Activated CD8-positive, alpha-beta memory T cell treated with anti-CD3 and anti-CD28 coated beads, Interleukin-2, amount 50 U/mL, for 4 hours (primary cell): ENCODE results near the gene TGFB3.
"Not testable (repeated sequence)": the region's sequence is repeated elsewhere in the genome, so short reads cannot be mapped to it uniquely, and the experiment has no call there.

Experiments
- DNase-seq: peaks from one replicate; pipeline ENCODE4 v3.0.0-alpha.2; 2020

Gene TGFB3

GRCh38 chr14:75981426-75982265, at the start of gene TGFB3:
Gene TGFB3 (minus strand): TSS chr14:75981995. CDS start chr14:75980893, 1,102 bp downstream.
- DNase-seq: peak; percentile 64

DNA sequence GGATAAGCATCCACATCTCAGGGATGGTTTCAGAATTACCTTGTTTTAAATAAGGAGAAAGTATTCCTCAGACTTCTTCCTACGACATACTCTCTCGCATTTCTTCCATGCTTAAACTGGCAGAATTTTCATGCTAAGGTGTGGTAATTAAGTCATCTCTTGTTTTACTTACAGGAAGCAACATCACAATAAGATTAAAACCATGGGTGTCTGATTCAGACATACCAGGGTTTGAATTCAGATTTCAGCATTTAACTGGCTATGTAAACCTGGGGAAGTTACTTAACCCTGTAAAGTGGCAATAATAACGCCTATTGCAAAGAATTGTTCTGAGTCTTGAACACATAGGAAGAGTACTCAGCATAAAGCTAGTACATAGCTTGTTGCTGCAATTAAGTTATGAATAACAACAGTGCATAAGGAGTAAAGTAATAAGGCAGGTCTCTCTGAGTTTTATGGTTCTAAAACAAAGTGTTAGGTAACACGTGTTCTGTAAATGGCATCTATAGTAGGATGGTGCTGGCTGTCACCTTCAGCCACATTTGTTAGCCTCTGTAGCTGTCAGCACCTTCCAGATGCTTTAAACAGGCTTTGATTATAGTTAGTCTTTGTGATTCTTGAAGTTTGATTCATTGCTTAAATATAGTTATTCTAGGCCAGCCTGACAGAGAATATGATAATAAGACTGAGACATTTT, 42.6 kb upstream of the TGFB3 start:
- no peak for DNase-seq

GRCh38 chr14:76023757-76024156, 42.0 kb upstream of the TGFB3 start:
- DNase-seq: no peak

- DNase-seq: no peak
Measured at GRCh38 chr14:76022991-76023390, 41.2 kb upstream of the TGFB3 start.

DNA sequence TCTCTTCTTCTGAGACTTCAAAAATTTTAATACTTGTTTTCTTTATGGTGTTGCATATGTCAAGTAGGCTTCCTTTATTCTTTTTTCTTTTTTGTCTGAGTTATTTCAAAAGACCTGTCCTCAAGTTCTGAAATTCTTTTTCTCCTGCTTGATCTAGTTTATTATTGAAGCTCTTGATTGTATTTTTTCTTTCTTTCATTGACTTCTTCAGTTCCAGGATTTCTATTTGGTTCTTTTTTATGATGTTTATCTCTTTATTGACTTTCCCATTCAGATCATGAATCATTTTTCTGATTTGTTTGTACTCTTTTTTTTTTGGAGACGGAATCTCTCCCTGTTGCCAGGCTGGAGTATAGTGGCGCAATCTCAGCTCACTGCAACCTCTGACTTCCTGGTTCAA, 37.9 kb upstream of the TGFB3 start:
- DNase-seq: no peak

- no peak for DNase-seq
Measured at GRCh38 chr14:76015668-76016067, 33.9 kb upstream of the TGFB3 start.

GRCh38 chr14:76015191-76015590, 33.4 kb upstream of the TGFB3 start:
- DNase-seq: no peak

- no peak for DNase-seq
Measured at GRCh38 chr14:76012354-76012753, 30.6 kb upstream of the TGFB3 start.

- no peak for DNase-seq
Measured at GRCh38 chr14:76011930-76012329, 30.1 kb upstream of the TGFB3 start.

DNA sequence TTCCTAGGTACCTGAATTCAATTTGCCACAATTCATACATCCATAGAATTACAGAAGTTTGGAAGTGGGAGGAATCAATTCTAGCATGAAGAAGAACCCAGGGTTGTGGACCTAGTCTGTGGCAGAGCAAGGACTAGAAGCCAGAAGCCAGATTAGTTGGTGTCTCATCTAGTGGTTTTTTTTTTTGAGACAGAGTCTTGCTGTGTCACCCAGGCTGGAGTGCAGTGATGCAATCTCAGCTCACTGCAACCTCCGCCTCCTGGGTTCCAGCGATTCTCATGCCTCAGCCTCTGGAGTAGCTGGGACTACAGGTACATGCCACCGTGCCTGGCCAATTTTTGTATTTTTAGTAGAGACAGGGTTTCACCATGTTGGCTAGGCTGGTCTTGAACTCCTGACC, 27.8 kb upstream of the TGFB3 start:
- DNase-seq: not testable (repeated sequence)

- DNase-seq: no peak
Measured at GRCh38 chr14:76007852-76008251, 26.1 kb upstream of the TGFB3 start.

GRCh38 chr14:76007379-76007778, 25.6 kb upstream of the TGFB3 start:
- DNase-seq: no peak

DNA sequence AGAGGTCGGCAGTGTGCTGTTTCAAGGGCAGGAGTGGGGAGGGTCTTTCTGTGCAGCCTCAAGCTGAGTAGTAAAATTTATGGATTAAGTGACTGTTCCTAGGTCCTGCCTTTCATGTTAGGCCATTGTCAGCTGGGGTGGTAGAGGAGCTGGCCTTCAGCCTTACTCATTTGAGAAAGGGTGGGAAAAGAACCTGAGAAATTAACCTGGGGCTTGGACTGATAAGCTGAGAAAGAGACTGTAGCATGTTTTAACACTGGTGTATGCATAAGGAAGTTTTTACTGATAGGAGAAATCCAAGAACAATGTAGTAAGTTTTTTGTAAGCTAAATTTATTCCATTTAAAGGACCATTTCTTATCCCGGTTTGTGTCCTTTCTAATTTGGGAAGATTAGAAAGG, 24.5 kb upstream of the TGFB3 start:
- DNase-seq: no peak

DNA sequence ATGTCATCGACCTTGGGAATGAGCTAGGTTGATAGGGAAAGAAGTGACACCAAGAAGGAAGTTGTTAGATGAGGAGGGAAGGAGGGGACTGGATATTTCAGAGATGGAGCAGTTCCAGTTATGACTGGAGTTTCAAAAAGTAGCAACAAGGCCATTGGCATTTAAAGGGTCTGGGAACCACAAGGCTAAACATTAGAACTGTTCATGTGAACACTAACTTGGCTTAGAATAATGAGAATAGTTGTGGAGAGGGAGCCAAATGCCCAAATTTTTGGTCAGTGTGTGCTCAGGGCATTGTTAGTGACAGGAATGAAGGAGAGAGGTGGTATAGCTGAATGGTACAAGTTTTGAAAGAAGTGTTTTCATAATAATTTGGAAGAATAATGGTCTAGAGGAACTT, 20.6 kb upstream of the TGFB3 start:
- no peak for DNase-seq

- DNase-seq: no peak
Measured at GRCh38 chr14:75999511-76000190, 17.9 kb upstream of the TGFB3 start.

- DNase-seq: no peak
Measured at GRCh38 chr14:75996488-75996887, 14.7 kb upstream of the TGFB3 start.

- DNase-seq: no peak
Measured at GRCh38 chr14:75995372-75996041, 13.7 kb upstream of the TGFB3 start.

GRCh38 chr14:75993567-75994041, 11.8 kb upstream of the TGFB3 start:
- DNase-seq: no peak

GRCh38 chr14:75991753-75992152, 10.0 kb upstream of the TGFB3 start:
- no peak for DNase-seq

DNA sequence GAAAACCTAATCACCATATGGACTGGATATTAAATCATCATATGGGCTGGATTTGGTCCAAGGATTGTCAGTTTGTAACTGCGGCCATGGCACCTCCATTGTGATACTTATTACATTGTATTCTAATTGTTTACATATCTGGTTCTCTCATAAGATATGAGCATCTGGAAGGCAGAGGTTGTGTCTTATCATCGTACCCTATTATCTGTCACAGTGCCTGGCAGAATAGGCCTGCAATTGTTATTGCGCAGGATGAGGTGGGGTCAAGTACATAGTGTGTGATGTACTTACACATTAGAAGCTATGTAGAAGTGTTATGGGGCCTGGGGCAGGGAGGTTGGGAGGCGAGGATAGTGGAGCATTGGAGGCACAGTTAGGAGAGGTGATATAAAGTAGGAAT, 8.5 kb upstream of the TGFB3 start:
- no peak for DNase-seq

DNA sequence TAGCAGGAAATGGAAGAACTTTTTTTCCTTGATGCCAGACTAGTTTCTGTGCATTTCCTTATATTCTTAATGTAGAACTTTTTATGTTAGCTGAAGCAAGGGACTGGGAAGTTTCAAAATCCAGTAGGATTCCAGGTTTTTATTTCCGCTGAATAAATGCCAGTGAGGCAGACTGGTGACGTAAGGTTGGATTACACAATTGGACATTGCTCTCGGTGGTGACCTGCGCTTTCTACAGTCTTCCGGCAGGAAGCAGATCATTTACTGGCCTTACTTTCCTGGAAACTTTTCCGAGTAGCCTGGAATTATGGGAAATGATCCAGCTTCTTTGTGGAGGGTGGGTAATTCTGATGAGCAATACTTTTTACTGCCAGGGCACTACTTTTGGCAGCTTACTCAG, 7.3 kb upstream of the TGFB3 start:
- DNase-seq: no peak

DNA sequence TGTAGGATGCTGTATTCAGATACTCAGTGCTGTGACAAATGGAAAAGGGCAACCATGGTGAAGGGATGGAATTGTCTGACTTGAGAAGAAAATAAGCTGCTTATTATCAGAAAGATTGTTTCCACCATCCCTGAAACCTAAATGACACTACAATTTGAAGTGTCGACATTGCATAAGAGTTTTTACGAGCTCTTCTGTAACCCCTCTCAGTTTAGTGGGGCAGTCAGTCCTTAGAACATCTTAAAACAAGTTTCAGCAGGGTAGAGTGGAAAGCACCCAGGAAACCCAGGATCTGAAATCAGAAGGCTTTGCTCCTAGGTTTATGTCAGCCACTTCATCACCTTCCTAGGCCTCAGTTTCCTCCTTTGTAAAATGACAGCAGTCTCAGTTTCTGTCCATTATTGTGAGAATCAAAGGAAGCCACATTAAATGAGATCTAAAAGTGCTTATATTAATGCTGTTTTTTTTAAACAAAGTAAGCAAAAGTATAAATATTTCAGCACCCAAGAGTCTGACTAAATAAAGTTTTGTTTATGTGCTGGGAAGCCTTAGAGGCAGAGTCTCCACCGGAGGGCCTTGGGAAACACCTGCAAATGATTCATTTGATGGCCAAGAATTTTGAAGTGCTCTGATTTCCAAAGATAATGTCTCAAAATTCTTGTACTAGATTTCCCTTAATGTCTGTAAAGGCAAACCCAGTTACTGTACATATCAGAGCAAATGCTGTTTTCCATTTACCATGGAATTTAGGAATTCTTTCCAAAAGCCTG, 5.6 kb upstream of the TGFB3 start:
- DNase-seq: no peak
